ENCODE results near the gene CCDC138.

The CCDC138 gene

GRCh38 chr2:108825736-108826135 is 39.2 kb downstream of the CCDC138 start:
- in situ Hi-C loops (cut with MboI; ENCODE audit: low sequenced_read_pairs), result no loop called here

GRCh38 chr2:108829578-108830310 is 43.2 kb downstream of the CCDC138 start:
- in situ Hi-C loops (cut with MboI; ENCODE audit: low sequenced_read_pairs), result no loop called here

- in situ Hi-C loops (cut with MboI; ENCODE audit: low sequenced_read_pairs), result no loop called here
These were observed 46.6 kb downstream of the CCDC138 start for GRCh38 chr2:108833219-108833618.

GRCh38 chr2:108834620-108835019 is 48.0 kb downstream of the CCDC138 start:
- in situ Hi-C loops (cut with MboI; ENCODE audit: low sequenced_read_pairs), result no loop called here

GRCh38 chr2:108835040-108835439 is 48.5 kb downstream of the CCDC138 start:
- in situ Hi-C loops (cut with MboI; ENCODE audit: low sequenced_read_pairs), result no loop called here

- in situ Hi-C loops (cut with MboI; ENCODE audit: low sequenced_read_pairs), result no loop called here
These were observed 50.6 kb downstream of the CCDC138 start for GRCh38 chr2:108837198-108837597.

GRCh38 chr2:108841506-108841905 is 54.9 kb downstream of the CCDC138 start:
- in situ Hi-C loops (cut with MboI; ENCODE audit: low sequenced_read_pairs), result no loop called here

- in situ Hi-C loops (cut with MboI; ENCODE audit: low sequenced_read_pairs), result no loop called here
These were observed 59.4 kb downstream of the CCDC138 start for GRCh38 chr2:108845923-108846322.

GRCh38 chr2:108847000-108847399 is 60.4 kb downstream of the CCDC138 start:
- in situ Hi-C loops (cut with MboI; ENCODE audit: low sequenced_read_pairs), result no loop called here

- in situ Hi-C loops (cut with MboI; ENCODE audit: low sequenced_read_pairs), result no loop called here
These were observed 65.8 kb downstream of the CCDC138 start for GRCh38 chr2:108852375-108852774.

- in situ Hi-C loops (cut with MboI; ENCODE audit: low sequenced_read_pairs), result no loop called here
These were observed 66.8 kb downstream of the CCDC138 start for GRCh38 chr2:108853421-108853820.

- in situ Hi-C loops (cut with MboI; ENCODE audit: low sequenced_read_pairs), result no loop called here
These were observed 67.9 kb downstream of the CCDC138 start for GRCh38 chr2:108854484-108854883.

- in situ Hi-C loops (cut with MboI; ENCODE audit: low sequenced_read_pairs), result no loop called here
These were observed 68.6 kb downstream of the CCDC138 start for GRCh38 chr2:108855194-108855593.

- in situ Hi-C loops (cut with MboI; ENCODE audit: low sequenced_read_pairs), result no loop called here
These were observed 72.3 kb downstream of the CCDC138 start for GRCh38 chr2:108858894-108859293.

- in situ Hi-C loops (cut with MboI; ENCODE audit: low sequenced_read_pairs), result no loop called here
These were observed 79.5 kb downstream of the CCDC138 start for GRCh38 chr2:108866041-108866440.

GRCh38 chr2:108868911-108869310 is 82.3 kb downstream of the CCDC138 start:
- in situ Hi-C loops (cut with MboI; ENCODE audit: low sequenced_read_pairs), result no loop called here

GRCh38 chr2:108869542-108869941 is 83.0 kb downstream of the CCDC138 start:
- in situ Hi-C loops (cut with MboI; ENCODE audit: low sequenced_read_pairs), result no loop called here

GRCh38 chr2:108870069-108870644 is 83.6 kb downstream of the CCDC138 start:
- in situ Hi-C loops (cut with MboI; ENCODE audit: low sequenced_read_pairs), result no loop called here

GRCh38 chr2:108877506-108877905 is 90.9 kb downstream of the CCDC138 start:
- in situ Hi-C loops (cut with MboI; ENCODE audit: low sequenced_read_pairs), result no loop called here

- in situ Hi-C loops (cut with MboI; ENCODE audit: low sequenced_read_pairs), result no loop called here
These were observed 91.7 kb downstream of the CCDC138 start for GRCh38 chr2:108878276-108878675.

- in situ Hi-C loops (cut with MboI; ENCODE audit: low sequenced_read_pairs), result no loop called here
These were observed 98.0 kb downstream of the CCDC138 start for GRCh38 chr2:108884619-108885018.

GRCh38 chr2:108889907-108890306 is 103.3 kb downstream of the CCDC138 start:
- in situ Hi-C loops (cut with MboI; ENCODE audit: low sequenced_read_pairs), result no loop called here

- in situ Hi-C loops (cut with MboI; ENCODE audit: low sequenced_read_pairs), result no loop called here
These were observed 106.7 kb downstream of the CCDC138 start for GRCh38 chr2:108893277-108893676.

Measured in HL-60/S4 treated with retinoic acid at 250 ng/mL for 4 days and 3 days (cell line).